DOHH2 (cell line): ENCODE results near the gene RRN3.
"Not testable (repeated sequence)": the region's sequence is repeated elsewhere in the genome, so short reads cannot be mapped to it uniquely, and the experiment has no call there.

Source experiments
- H3F3A ChIP-seq: fragments of 200-600 bp; sonication (generic), shearing (Covaris generic); 2 replicates; pipeline ENCODE4 v1.6.0; 2016; ENCODE audit warnings: antibody characterized with exemption, mild to moderate bottlenecking; ENCODE audit not compliant: control insufficient read depth, insufficient read depth
- H3K27ac ChIP-seq: fragments of 200-600 bp; sonication (generic); 2 replicates; pipeline ENCODE4 v1.5.1; 2014; ENCODE audit warnings: low read depth, mild to moderate bottlenecking, low read length, moderate library complexity
- H3K27me3 ChIP-seq: fragments of 200-600 bp; sonication (generic); 2 replicates; pipeline ENCODE4 v1.6.1; 2014; ENCODE audit warnings: mild to moderate bottlenecking, low read length, mixed read lengths; ENCODE audit not compliant: control insufficient read depth
- H3K36me3 ChIP-seq: fragments of 200-600 bp; sonication (generic); 2 replicates; pipeline ENCODE4 v1.6.1; 2014; ENCODE audit warnings: mild to moderate bottlenecking, low read length, moderate library complexity, mixed read lengths; ENCODE audit not compliant: control insufficient read depth
- H3K4me1 ChIP-seq: fragments of 200-600 bp; sonication (generic); 2 replicates; pipeline ENCODE4 v1.6.1; 2014; ENCODE audit warnings: mild to moderate bottlenecking, low read length, mixed read lengths; ENCODE audit not compliant: control insufficient read depth
- H3K4me2 ChIP-seq: fragments of 200-600 bp; sonication (generic); 2 replicates; pipeline ENCODE4 v1.6.0; 2014; ENCODE audit warnings: mild to moderate bottlenecking, low read length, moderate library complexity
- H3K4me3 ChIP-seq: fragments of 200-600 bp; sonication (generic); 2 replicates; pipeline ENCODE4 v1.5.1; 2014; ENCODE audit warnings: mild to moderate bottlenecking, low read length, mixed read lengths
- H3K79me2 ChIP-seq: fragments of 200-600 bp; sonication (generic); 2 replicates; pipeline ENCODE4 v1.6.1; 2014; ENCODE audit warnings: mild to moderate bottlenecking, low read length, mixed read lengths; ENCODE audit not compliant: control insufficient read depth
- H3K9me2 ChIP-seq: fragments of 200-600 bp; sonication (generic); replicated peaks from 2 replicates; pipeline ENCODE4 v1.6.1; 2014; ENCODE audit warnings: mild to moderate bottlenecking, low read length, mixed read lengths; ENCODE audit not compliant: control insufficient read depth
- H3K9me3 ChIP-seq: fragments of 200-600 bp; sonication (generic); 2 replicates; pipeline ENCODE4 v1.6.1; 2014; ENCODE audit warnings: antibody characterized with exemption, low read length, mixed read lengths; ENCODE audit not compliant: control insufficient read depth, insufficient read depth
- H4K20me1 ChIP-seq: fragments of 200-600 bp; sonication (generic); 2 replicates; pipeline ENCODE4 v1.6.0; 2014; ENCODE audit warnings: low read depth, mild to moderate bottlenecking, antibody characterized with exemption, low read length, moderate library complexity; ENCODE audit not compliant: control insufficient read depth, insufficient read depth
- CTCF ChIP-seq: fragments of 200-600 bp; sonication (generic); IDR thresholded peaks from one replicate; pipeline ENCODE4 v1.5.1; 2014; ENCODE audit warnings: antibody characterized with exemption, mild to moderate bottlenecking, low read depth, low read length; ENCODE audit not compliant: poor library complexity, severe bottlenecking

RRN3 gene

GRCh38 chr16:15093571-15093954, 509 bp downstream of the RRN3 start:
- Histone ChIP-seq H3K4me3 (peak overlapping the region; percentile 86), H3K4me1 (peaks cover 12% of the 10 kb centered on the region), H3K4me2 (peak overlapping the region; percentile 87), H3K79me2 (peaks cover 28% of the 10 kb centered on the region), H3K36me3 (peaks cover 19% of the 10 kb centered on the region)
- H4K20me1 ChIP-seq, H3K27me3 ChIP-seq, H3F3A ChIP-seq, H3K9me3 ChIP-seq, H3K27ac ChIP-seq, H3K9me2 ChIP-seq: not testable (repeated sequence)

DNA sequence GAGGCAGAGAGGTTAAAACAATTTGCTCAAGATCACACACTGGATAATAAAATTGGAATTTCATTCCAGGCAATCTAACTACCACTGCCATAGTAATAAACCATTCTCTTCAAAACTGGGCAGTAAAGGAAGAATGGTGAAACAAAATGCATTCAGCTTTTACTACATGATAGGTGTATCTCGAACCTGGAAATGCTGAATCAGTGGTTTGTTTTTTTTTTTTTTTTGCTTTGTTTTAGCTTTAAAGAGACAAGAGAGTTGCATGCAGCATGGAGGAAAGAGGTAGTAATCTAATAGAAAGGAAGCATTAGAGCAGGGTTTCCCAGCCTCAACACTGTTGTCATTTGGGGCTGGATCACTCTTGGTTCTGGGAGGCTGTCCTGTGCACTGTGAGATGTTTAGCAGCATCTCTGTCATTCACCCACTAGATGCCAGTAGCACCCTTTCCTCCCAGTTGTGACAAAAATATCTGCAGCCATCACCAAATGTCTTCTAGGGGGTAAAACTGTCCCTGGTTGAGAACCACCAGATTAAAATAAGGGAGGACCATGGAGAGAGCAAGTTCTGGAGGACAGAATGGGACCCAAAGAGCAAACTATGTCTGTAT, 3.3 kb downstream of the RRN3 start:
- not testable (repeated sequence) for H3K4me3 ChIP-seq, H3K4me2 ChIP-seq, H3K9me2 ChIP-seq, H3K27ac ChIP-seq, H3K27me3 ChIP-seq, H3K9me3 ChIP-seq, H4K20me1 ChIP-seq, H3F3A ChIP-seq
- H3K4me1 ChIP-seq: peaks cover 12% of the 10 kb centered on the region
- peaks cover 28% of the 10 kb centered on the region for H3K79me2 ChIP-seq
- peaks cover 25% of the 10 kb centered on the region for H3K36me3 ChIP-seq

GRCh38 chr16:15082788-15083187, 11.3 kb downstream of the RRN3 start:
- H3F3A ChIP-seq, H3K4me2 ChIP-seq, H3K4me3 ChIP-seq, H3K27me3 ChIP-seq, H3K9me3 ChIP-seq, H4K20me1 ChIP-seq, H3K9me2 ChIP-seq, H3K4me1 ChIP-seq, H3K79me2 ChIP-seq, H3K27ac ChIP-seq: not testable (repeated sequence)
- H3K36me3 ChIP-seq: peaks cover 38% of the 10 kb centered on the region

DNA sequence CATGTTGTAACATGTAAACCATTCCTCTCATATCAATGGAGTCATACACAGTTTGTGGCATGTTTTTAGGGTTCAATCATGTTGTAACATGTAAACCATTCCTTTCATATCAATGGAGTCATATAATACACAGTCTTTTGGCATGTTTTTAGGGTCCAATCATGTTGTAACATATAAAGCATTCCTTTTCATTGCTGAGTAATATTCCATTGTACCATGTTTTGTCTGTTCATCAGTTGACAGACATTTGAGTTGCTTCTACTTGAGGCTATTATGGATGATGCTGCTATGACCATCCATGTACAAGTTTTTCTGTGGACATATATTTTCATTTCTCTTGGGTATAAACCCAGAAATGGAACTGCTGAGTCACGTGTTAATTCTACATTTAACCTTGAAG, 13.2 kb downstream of the RRN3 start:
- not testable (repeated sequence) for H3K4me2 ChIP-seq, H3K27ac ChIP-seq, H3K79me2 ChIP-seq, H4K20me1 ChIP-seq, H3K9me3 ChIP-seq, H3K27me3 ChIP-seq, H3F3A ChIP-seq, H3K4me1 ChIP-seq, H3K4me3 ChIP-seq, H3K9me2 ChIP-seq
- peaks cover 34% of the 10 kb centered on the region for H3K36me3 ChIP-seq

DNA sequence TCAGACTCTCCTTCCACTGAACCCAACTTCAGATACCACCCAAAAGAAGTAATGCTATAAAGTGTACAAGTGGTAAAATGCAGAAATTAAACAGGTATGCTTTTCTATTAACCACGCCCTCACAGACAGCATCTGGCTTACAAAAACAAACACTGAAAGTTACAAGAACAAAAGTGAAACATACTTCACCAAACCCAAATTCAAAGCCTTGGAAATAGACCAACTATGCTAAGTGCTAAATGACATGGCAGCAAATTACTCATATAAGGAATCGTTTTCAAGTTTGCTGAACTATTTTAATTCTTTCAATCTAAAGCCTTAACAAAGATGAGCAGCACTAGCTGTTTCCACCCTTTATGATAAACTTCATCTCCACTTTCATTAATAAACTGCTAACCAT, 17.9 kb downstream of the RRN3 start:
- H3K79me2 ChIP-seq, H3K9me3 ChIP-seq, H3K27ac ChIP-seq, H3K4me3 ChIP-seq, H3K4me2 ChIP-seq, H3K9me2 ChIP-seq, H4K20me1 ChIP-seq, H3K27me3 ChIP-seq, H3K4me1 ChIP-seq: not testable (repeated sequence)
- peaks cover 52% of the 10 kb centered on the region for H3K36me3 ChIP-seq
- peaks cover 18% of the 10 kb centered on the region; the same call in 1 of the 2 replicates for H3F3A ChIP-seq

GRCh38 chr16:15073101-15073500, 21.0 kb downstream of the RRN3 start:
- H3F3A ChIP-seq: peaks cover 18% of the 10 kb centered on the region; the same call in 1 of the 2 replicates
- no peaks in the 10 kb centered on the region for H3K9me3 ChIP-seq
- no peak overlapping the region for H3K4me2 ChIP-seq
- TF ChIP-seq CTCF: no peak
- H3K4me1 ChIP-seq: no peaks in the 10 kb centered on the region
- no peaks in the 10 kb centered on the region for H3K79me2 ChIP-seq
- no peaks in the 10 kb centered on the region for H3K27me3 ChIP-seq
- no peaks in the 10 kb centered on the region for H3K9me2 ChIP-seq
- H3K27ac ChIP-seq: no peak overlapping the region
- no peaks in the 10 kb centered on the region for H4K20me1 ChIP-seq
- H3K36me3 ChIP-seq: peaks cover 67% of the 10 kb centered on the region
- no peak overlapping the region for H3K4me3 ChIP-seq
